HCT116 (cell line): ENCODE measurements around the gene ITPR2. TPM values are rescaled to one million over a fixed set of nuclear protein-coding genes. Genes with fewer than 3 reads are reported as not detected.

Experiments
- ATAC-seq: fragments of 200-7000 bp; cut with Tn5 transposase; 2 replicates; pipeline ENCODE4 v1.9.1; 2020; ENCODE audit warnings: mild to moderate bottlenecking, moderate library complexity
- BruUV-seq: library from RNA; stranded (reverse); fragments of 400-500 nt; replicated peaks from 2 replicates; lab custom pipeline; 2021; lab: Mats Ljungman, UMichigan
- CTCF ChIA-PET: fragments of 300-600 bp; sonication (Branson Sonifier 250); formaldehyde crosslinking; loops from one replicate; lab custom pipeline; 2021; ENCODE audit warnings: antibody characterized with exemption; lab: Charles Lee
- POLR2A ChIA-PET: fragments of 300-600, 350-600 bp; sonication (Branson Sonifier 250); formaldehyde crosslinking; loops from one replicate; lab custom pipeline; 2021; ENCODE audit warnings: antibody characterized with exemption; lab: Charles Lee
- RAD21 ChIA-PET, 2 experiments: fragments of 300-600 bp; sonication (Branson Sonifier 250); formaldehyde crosslinking; loops; one replicate each; lab custom pipeline; 2023; ENCODE audit warnings: low total read pairs in 2 of 2; ENCODE audit not compliant: uncharacterized antibody in 2 of 2, unreplicated experiment in 2 of 2, low non-redundant PET in 1 of 2; lab: Charles Lee
- DNase-seq: peaks from one replicate; pipeline ENCODE4 v3.0.0-alpha.2; 2010; ENCODE audit warnings: low read depth, low spot score
- H2AFZ ChIP-seq: fragments of 200-600 bp; shearing (Covaris generic), sonication (generic); 2 replicates; pipeline ENCODE4 v1.6.1; 2017; ENCODE audit warnings: low read depth, mixed run types, mixed read lengths, antibody characterized with exemption, low read length; ENCODE audit not compliant: poor library complexity, severe bottlenecking
- H3K27ac ChIP-seq: 2 replicates; pipeline ENCODE4 v1.5.1; 2012; ENCODE audit warnings: low read depth, low read length
- H3K27me3 ChIP-seq: fragments of 200-600 bp; sonication (generic); 2 replicates; pipeline ENCODE4 v1.6.1; 2016; ENCODE audit warnings: mixed run types, low read length, mixed read lengths; ENCODE audit not compliant: insufficient read depth
- H3K36me3 ChIP-seq, 2 experiments: fragments of 200-500 bp in 1 of 2; fragments of 200-600 bp in 1 of 2; sonication (Bioruptor generic) in 1 of 2; sonication (generic) in 1 of 2; 2 replicates each; pipeline versions ENCODE4 v1.5.1 to v1.6.1; 2014 to 2016; ENCODE audit warnings: low read length in 2 of 2, inconsistent platforms in 1 of 2, mixed read lengths in 1 of 2, mixed run types in 1 of 2; ENCODE audit not compliant: insufficient read depth in 2 of 2, control insufficient read depth in 1 of 2
- H3K4me1 ChIP-seq, 2 experiments: fragments of 200-600 bp in 1 of 2; sonication (generic) in 1 of 2; 2 replicates each; pipeline versions ENCODE4 v1.5.1 to v1.6.1; 2012 to 2017; ENCODE audit warnings: low read length in 2 of 2, inconsistent platforms in 1 of 2, mild to moderate bottlenecking in 1 of 2, mixed read lengths in 1 of 2, mixed run types in 1 of 2, moderate library complexity in 1 of 2; ENCODE audit not compliant: insufficient read depth in 2 of 2, control insufficient read depth in 1 of 2
- H3K4me2 ChIP-seq: fragments of 200-600 bp; sonication (generic); 2 replicates; pipeline ENCODE4 v1.6.1; 2017; ENCODE audit warnings: mixed run types, low read length, mixed read lengths
- H3K4me3 ChIP-seq, 2 experiments: fragments of 200-600 bp in 1 of 2; sonication (generic) in 1 of 2; replicated peaks in 1 of 2; 2 replicates each; pipeline ENCODE4 v1.5.1; 2011 to 2016; ENCODE audit warnings: low read length in 2 of 2, control low read depth in 1 of 2, low read depth in 1 of 2, mild to moderate bottlenecking in 1 of 2, mixed read lengths in 1 of 2, mixed run types in 1 of 2
- H3K79me2 ChIP-seq: fragments of 200-600 bp; sonication (generic); 2 replicates; pipeline ENCODE4 v1.6.1; 2017; ENCODE audit warnings: mild to moderate bottlenecking, mixed run types, low read length, moderate library complexity, mixed read lengths; ENCODE audit not compliant: insufficient read depth
- H3K9ac ChIP-seq: fragments of 200-600 bp; sonication (generic); 2 replicates; pipeline ENCODE4 v1.6.1; 2016; ENCODE audit warnings: low read length, mixed read lengths
- H3K9me2 ChIP-seq: fragments of 200-600 bp; sonication (generic), shearing (Covaris generic); 2 replicates; pipeline ENCODE4 v1.6.1; 2017; ENCODE audit warnings: mixed run types, mild to moderate bottlenecking, moderate library complexity; ENCODE audit not compliant: insufficient read depth
- H3K9me3 ChIP-seq, 2 experiments: fragments of 200-500 bp in 1 of 2; fragments of 200-600 bp in 1 of 2; sonication (Bioruptor generic) in 1 of 2; sonication (generic) in 1 of 2; 2 replicates each; pipeline ENCODE4 v1.6.1; 2014 to 2017; ENCODE audit warnings: low read length in 2 of 2, mixed read lengths in 2 of 2, inconsistent platforms in 1 of 2, low read depth in 1 of 2, mild to moderate bottlenecking in 1 of 2, mixed run types in 1 of 2, moderate library complexity in 1 of 2; ENCODE audit not compliant: control insufficient read depth in 1 of 2, insufficient read depth in 1 of 2
- H4K20me1 ChIP-seq: fragments of 200-600 bp; sonication (generic), shearing (Covaris generic); 2 replicates; pipeline ENCODE4 v1.6.1; 2017; ENCODE audit warnings: mixed run types, mild to moderate bottlenecking, moderate library complexity; ENCODE audit not compliant: insufficient read depth
- ATF3 ChIP-seq: IDR thresholded peaks from 2 replicates; pipeline ENCODE4 v1.6.1; 2012
- ELF1 ChIP-seq: IDR thresholded peaks from 2 replicates; pipeline ENCODE4 v1.6.1; 2012; ENCODE audit warnings: low read depth, borderline replicate concordance
- EZH2 ChIP-seq: fragments of 200-600 bp; sonication (generic); IDR thresholded peaks from 2 replicates; pipeline ENCODE4 v1.6.1; 2017; ENCODE audit warnings: antibody characterized with exemption, mixed run types
- JUND ChIP-seq: IDR thresholded peaks from 2 replicates; pipeline ENCODE4 v1.6.1; 2012
- MAX ChIP-seq: IDR thresholded peaks from 2 replicates; pipeline ENCODE4 v1.6.1; 2012
- TCF7L2 ChIP-seq: IDR thresholded peaks from 2 replicates; pipeline ENCODE4 v1.7.0; 2011; ENCODE audit warnings: borderline replicate concordance, inconsistent platforms; ENCODE audit not compliant: insufficient read depth, insufficient read length; ENCODE audit errors: extremely low read depth
- ZNF274 ChIP-seq: fragments of 200-500 bp; sonication (Bioruptor generic); IDR thresholded peaks from 2 replicates; pipeline ENCODE4 v1.6.1; 2014; ENCODE audit warnings: mild to moderate bottlenecking, low read depth, low read length, inconsistent platforms
- intact Hi-C: fragments of 100-400 bp; cut with micrococcal nuclease; formaldehyde crosslinking; loops from 2 replicates; pipeline ENCODE4 v1.10.0; 2022
- total RNA-seq: library from RNA; stranded (reverse); gene quantifications from one replicate; pipeline ENCODE4 v1.2.1, GENCODE V29; 2021; ENCODE audit not compliant: unreplicated experiment

Gene ITPR2
- total RNA-seq, 1 experiment from 2014 or later = 6.5 TPM

DNA sequence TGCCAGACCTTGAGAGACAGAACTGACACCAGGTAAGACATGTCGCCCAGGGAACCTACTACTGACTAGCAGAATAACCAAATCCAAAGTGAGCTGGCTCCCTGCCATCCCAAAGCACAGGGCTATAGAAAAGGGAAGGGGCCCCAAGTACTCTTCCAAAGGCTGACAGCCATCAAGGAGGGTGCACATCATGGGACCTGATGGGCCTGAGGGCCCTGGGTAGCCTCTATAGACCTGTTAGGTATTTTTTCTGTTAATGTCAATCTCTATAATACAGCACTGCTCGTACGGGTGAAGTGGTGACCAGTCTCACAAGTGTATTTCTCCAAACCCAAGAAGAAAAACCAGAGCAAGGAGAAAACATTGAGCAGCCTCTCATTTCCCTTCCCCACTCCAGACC lies 171.6 kb downstream of the ITPR2 start:
- Histone ChIP-seq H3K9ac (no peak overlapping the region), H3K27ac (no peak overlapping the region), H3K9me3 (no peaks in the 10 kb centered on the region), H3K4me1 (no peaks in the 10 kb centered on the region), H3K27me3 (no peaks in the 10 kb centered on the region), H3K4me3 (no peak overlapping the region), H4K20me1 (no peaks in the 10 kb centered on the region), H2AFZ (no peak overlapping the region), H3K9me2 (no peaks in the 10 kb centered on the region), H3K79me2 (no peaks in the 10 kb centered on the region), H3K36me3 (no peaks in the 10 kb centered on the region), H3K4me2 (no peak overlapping the region)
- TF ChIP-seq ZNF274 (no peak), ELF1 (no peak), EZH2 (no peak)
- BruUV-seq = no TSS peak
- no peak for DNase-seq
- ChIA-PET RAD21 (no interaction called here), POLR2A (no interaction called here), CTCF (no interaction called here)
- intact Hi-C loops = no loop called here
- no peak for ATAC-seq

GRCh38 chr12:26659930-26660329 lies 173.1 kb downstream of the ITPR2 start:
- H3K36me3 ChIP-seq = no peaks in the 10 kb centered on the region

More at GRCh38 chr12:26659930-26660329, 173.1 kb downstream of the ITPR2 start:
- POLR2A ChIA-PET = no interaction called here
- no peaks in the 10 kb centered on the region for H4K20me1 ChIP-seq
- CTCF ChIA-PET = no interaction called here
- H3K4me1 ChIP-seq = no peaks in the 10 kb centered on the region
- H3K9ac ChIP-seq = no peak overlapping the region
- ATAC-seq = no peak
- no peak overlapping the region for H3K27ac ChIP-seq
- no peak overlapping the region for H3K4me3 ChIP-seq
- no TSS peak for BruUV-seq
- no peaks in the 10 kb centered on the region for H3K79me2 ChIP-seq
- RAD21 ChIA-PET = no interaction called here
- no peaks in the 10 kb centered on the region for H3K9me3 ChIP-seq
- no peaks in the 10 kb centered on the region for H3K27me3 ChIP-seq
- no peak overlapping the region for H3K4me2 ChIP-seq
- DNase-seq = no peak
- intact Hi-C loops = no loop called here
- no peak overlapping the region for H2AFZ ChIP-seq
- H3K9me2 ChIP-seq = no peaks in the 10 kb centered on the region
- no peak for TF ChIP-seq TCF7L2
- TF ChIP-seq ATF3 = no peak
- TF ChIP-seq JUND = no peak
- no peak for TF ChIP-seq MAX
